OCI-LY1 (cell line): ENCODE data around the gene PIK3IP1.
"Not testable (repeated sequence)": the region's sequence is repeated elsewhere in the genome, so short reads cannot be mapped to it uniquely, and the experiment has no call there.

Source experiments
- H2AFZ ChIP-seq: fragments of 200-600 bp; sonication (generic), shearing (Covaris generic); 2 replicates; pipeline ENCODE4 v1.6.0; 2014; ENCODE audit warnings: antibody characterized with exemption, mild to moderate bottlenecking, low read length
- H3F3A ChIP-seq: fragments of 200-600 bp; sonication (generic), shearing (Covaris generic); 2 replicates; pipeline ENCODE4 v1.6.0; 2014; ENCODE audit warnings: mild to moderate bottlenecking, antibody characterized with exemption, low read length, moderate library complexity; ENCODE audit not compliant: insufficient read depth
- H3K27ac ChIP-seq: fragments of 200-600 bp; sonication (generic); 2 replicates; pipeline ENCODE4 v1.5.1; 2014; ENCODE audit warnings: low read length, mixed run types, mild to moderate bottlenecking, low read depth; ENCODE audit not compliant: poor library complexity, severe bottlenecking
- H3K27me3 ChIP-seq: fragments of 200-600 bp; sonication (generic); 2 replicates; pipeline ENCODE4 v1.6.0; 2014; ENCODE audit warnings: antibody characterized with exemption, mild to moderate bottlenecking, low read length, moderate library complexity; ENCODE audit not compliant: insufficient read depth
- H3K36me3 ChIP-seq: fragments of 200-600 bp; sonication (generic); 2 replicates; pipeline ENCODE4 v1.6.1; 2014; ENCODE audit warnings: mild to moderate bottlenecking, antibody characterized with exemption, low read length, moderate library complexity, mixed read lengths; ENCODE audit not compliant: insufficient read depth
- H3K4me1 ChIP-seq: fragments of 200-600 bp; sonication (generic); 2 replicates; pipeline ENCODE4 v1.5.1; 2014; ENCODE audit warnings: mild to moderate bottlenecking, low read length, moderate library complexity; ENCODE audit not compliant: insufficient read depth, severe bottlenecking
- H3K4me2 ChIP-seq: fragments of 200-600 bp; sonication (generic), shearing (Covaris generic); 2 replicates; pipeline ENCODE4 v1.6.1; 2014; ENCODE audit warnings: low read length
- H3K4me3 ChIP-seq: fragments of 200-600 bp; sonication (generic); 2 replicates; pipeline ENCODE4 v1.5.1; 2014; ENCODE audit warnings: low read length, low read depth, mild to moderate bottlenecking, mixed read lengths; ENCODE audit not compliant: poor library complexity, severe bottlenecking
- H3K79me2 ChIP-seq: fragments of 200-600 bp; shearing (Covaris generic); 2 replicates; pipeline ENCODE4 v1.6.1; 2016; ENCODE audit warnings: mixed run types, low read length, mixed read lengths; ENCODE audit not compliant: insufficient read depth
- H3K9ac ChIP-seq: fragments of 200-600 bp; sonication (generic), shearing (Covaris generic); 2 replicates; pipeline ENCODE4 v1.6.1; 2014; ENCODE audit warnings: mild to moderate bottlenecking, low read length, mixed read lengths
- H3K9me2 ChIP-seq: fragments of 200-600 bp; sonication (generic), shearing (Covaris generic); 2 replicates; pipeline ENCODE4 v1.6.1; 2014; ENCODE audit warnings: low read depth, mild to moderate bottlenecking, low read length, mixed read lengths
- H3K9me3 ChIP-seq: fragments of 200-600 bp; shearing (Covaris generic); 2 replicates; pipeline ENCODE4 v1.6.1; 2014; ENCODE audit warnings: low read length, mixed read lengths
- H4K20me1 ChIP-seq: fragments of 200-600 bp; sonication (generic), shearing (Covaris generic); 2 replicates; pipeline ENCODE4 v1.6.0; 2016; ENCODE audit warnings: mild to moderate bottlenecking, low read length; ENCODE audit not compliant: insufficient read depth
- CTCF ChIP-seq: fragments of 200-600 bp; sonication (generic), shearing (Covaris generic); IDR thresholded peaks from 2 replicates; pipeline ENCODE4 v1.5.1; 2017; ENCODE audit warnings: mild to moderate bottlenecking, antibody characterized with exemption, low read length, moderate library complexity, mixed read lengths
- EZH2 ChIP-seq: fragments of 200-600 bp; sonication (generic), shearing (Covaris generic); IDR thresholded peaks from 2 replicates; pipeline ENCODE4 v1.8.0; 2017; ENCODE audit warnings: borderline replicate concordance, mixed run types, mild to moderate bottlenecking, antibody characterized with exemption, low read length, moderate library complexity, mixed read lengths

PIK3IP1 gene

GRCh38 chr22:31238057-31238456 is 54.2 kb downstream of the PIK3IP1 start:
- TF ChIP-seq CTCF = no peak
- TF ChIP-seq EZH2 = no peak
- H3K27ac ChIP-seq = no peak overlapping the region
- no peaks in the 10 kb centered on the region for H3K4me1 ChIP-seq

GRCh38 chr22:31236044-31236443 is 56.2 kb downstream of the PIK3IP1 start:
- H3K36me3 ChIP-seq = peaks cover 11% of the 10 kb centered on the region; the same call in 1 of the 2 replicates
- not testable (repeated sequence) for H3K79me2 ChIP-seq, H3K4me3 ChIP-seq, H3K9me3 ChIP-seq, H3K4me2 ChIP-seq, H3K4me1 ChIP-seq, H2AFZ ChIP-seq, H3K9ac ChIP-seq, H3K27me3 ChIP-seq, H4K20me1 ChIP-seq, H3K9me2 ChIP-seq, H3F3A ChIP-seq, H3K27ac ChIP-seq

More at GRCh38 chr22:31238057-31238456, 54.2 kb downstream of the PIK3IP1 start:
- Histone ChIP-seq H3F3A (no peaks in the 10 kb centered on the region), H4K20me1 (no peaks in the 10 kb centered on the region), H3K9me2 (no peaks in the 10 kb centered on the region), H3K4me3 (no peak overlapping the region), H3K9me3 (no peaks in the 10 kb centered on the region), H3K27me3 (no peaks in the 10 kb centered on the region), H3K36me3 (peaks cover 17% of the 10 kb centered on the region; the same call in 1 of the 2 replicates), H3K9ac (no peak overlapping the region), H3K4me2 (no peak overlapping the region), H3K79me2 (no peaks in the 10 kb centered on the region), H2AFZ (no peak overlapping the region)

GRCh38 chr22:31235081-31235480 is 57.2 kb downstream of the PIK3IP1 start:
- peaks cover 9% of the 10 kb centered on the region; the same call in 1 of the 2 replicates for H3K36me3 ChIP-seq
- H3K4me3 ChIP-seq = no peak overlapping the region
- no peak overlapping the region for H3K9ac ChIP-seq
- no peaks in the 10 kb centered on the region for H3K4me1 ChIP-seq
- H4K20me1 ChIP-seq = no peaks in the 10 kb centered on the region
- no peaks in the 10 kb centered on the region for H3K27me3 ChIP-seq
- no peak overlapping the region for H3K4me2 ChIP-seq
- no peaks in the 10 kb centered on the region for H3K9me3 ChIP-seq
- TF ChIP-seq CTCF (no peak), EZH2 (no peak)
- H2AFZ ChIP-seq = no peak overlapping the region
- H3K9me2 ChIP-seq = no peaks in the 10 kb centered on the region
- no peak overlapping the region for H3K27ac ChIP-seq
- 0 out of 2 replicates have a peak, but pooled peaks cover 3% of the 10 kb centered on the region for H3F3A ChIP-seq
- H3K79me2 ChIP-seq = no peaks in the 10 kb centered on the region

- no peak for TF ChIP-seq CTCF
- no peak for TF ChIP-seq EZH2
- Histone ChIP-seq H3K9me3 (no peaks in the 10 kb centered on the region), H3K4me2 (no peak overlapping the region), H3K27ac (no peak overlapping the region), H3K9ac (no peak overlapping the region), H3K4me3 (no peak overlapping the region), H3K27me3 (no peaks in the 10 kb centered on the region), H3F3A (0 out of 2 replicates have a peak, but pooled peaks cover 3% of the 10 kb centered on the region), H3K36me3 (peaks cover 21% of the 10 kb centered on the region; the same call in 1 of the 2 replicates), H3K79me2 (no peaks in the 10 kb centered on the region), H2AFZ (no peak overlapping the region), H3K9me2 (no peaks in the 10 kb centered on the region), H3K4me1 (no peaks in the 10 kb centered on the region), H4K20me1 (no peaks in the 10 kb centered on the region)
Observed at GRCh38 chr22:31233001-31233400, 59.3 kb downstream of the PIK3IP1 start.
